Peyer's patch (tissue), 4 donors: Measurements from ENCODE around the gene PRRC2B. TPM values are rescaled to one million over a fixed set of nuclear protein-coding genes. Genes with fewer than 3 reads are reported as not detected.

ENCODE experiments used
- DNase-seq, 3 donors: peaks; one replicate each; pipeline ENCODE4 v3.0.0-alpha.2; 2017 to 2019
- H3K27ac ChIP-seq, 4 donors: fragments of 200-600 bp; sonication (generic); one replicate each; pipeline ENCODE4 v1.5.1; 2016 to 2019
- H3K27me3 ChIP-seq, 2 donors: fragments of 200-600 bp; sonication (generic); one replicate each; pipeline ENCODE4 v1.5.1; 2019
- H3K36me3 ChIP-seq, 3 donors: fragments of 200-600 bp; sonication (generic); one replicate each; pipeline ENCODE4 v1.5.1; 2016 to 2019
- H3K4me1 ChIP-seq, 4 donors: fragments of 200-600 bp; sonication (generic); one replicate each; pipeline ENCODE4 v1.5.1; 2016 to 2019
- H3K4me3 ChIP-seq, 4 donors: fragments of 200-600 bp; sonication (generic); 1 replicate in 3 of 4; 2 replicates in 1 of 4; pipeline ENCODE4 v1.5.1; 2016 to 2019; ENCODE audit warnings: mild to moderate bottlenecking in 1 of 4
- H3K9me3 ChIP-seq, 4 donors: fragments of 200-600 bp; sonication (generic); one replicate each; pipeline ENCODE4 v1.5.1; 2016 to 2019; ENCODE audit warnings: mild to moderate bottlenecking in 1 of 4
- POLR2A ChIP-seq, 2 donors: fragments of 450-650 bp; IDR thresholded peaks; one replicate each; pipeline ENCODE4 v1.5.1; 2017; ENCODE audit warnings: antibody characterized with exemption in 2 of 2, mild to moderate bottlenecking in 2 of 2, moderate library complexity in 2 of 2
- total RNA-seq, 4 donors: library from RNA; depleted of rRNA; stranded (reverse); fragments of >200 nt; gene quantifications; one replicate each; pipeline ENCODE4 v1.1.0, GENCODE V29; 2016
- TF ChIP-seq, protein P1 (sequence below), 6 experiments: fragments of 450-650 bp in 4 of 6; fragments of 200-600 bp in 2 of 6; sonication (generic) in 1 of 6; IDR thresholded peaks; one replicate each; pipeline ENCODE4 v1.5.1; 2017 to 2019; ENCODE audit warnings: antibody characterized with exemption in 6 of 6, mild to moderate bottlenecking in 3 of 6, moderate library complexity in 1 of 6

The PRRC2B gene
- total RNA-seq, 4 donors from 2014 or later = 109 to 174 (median 149) TPM

DNA sequence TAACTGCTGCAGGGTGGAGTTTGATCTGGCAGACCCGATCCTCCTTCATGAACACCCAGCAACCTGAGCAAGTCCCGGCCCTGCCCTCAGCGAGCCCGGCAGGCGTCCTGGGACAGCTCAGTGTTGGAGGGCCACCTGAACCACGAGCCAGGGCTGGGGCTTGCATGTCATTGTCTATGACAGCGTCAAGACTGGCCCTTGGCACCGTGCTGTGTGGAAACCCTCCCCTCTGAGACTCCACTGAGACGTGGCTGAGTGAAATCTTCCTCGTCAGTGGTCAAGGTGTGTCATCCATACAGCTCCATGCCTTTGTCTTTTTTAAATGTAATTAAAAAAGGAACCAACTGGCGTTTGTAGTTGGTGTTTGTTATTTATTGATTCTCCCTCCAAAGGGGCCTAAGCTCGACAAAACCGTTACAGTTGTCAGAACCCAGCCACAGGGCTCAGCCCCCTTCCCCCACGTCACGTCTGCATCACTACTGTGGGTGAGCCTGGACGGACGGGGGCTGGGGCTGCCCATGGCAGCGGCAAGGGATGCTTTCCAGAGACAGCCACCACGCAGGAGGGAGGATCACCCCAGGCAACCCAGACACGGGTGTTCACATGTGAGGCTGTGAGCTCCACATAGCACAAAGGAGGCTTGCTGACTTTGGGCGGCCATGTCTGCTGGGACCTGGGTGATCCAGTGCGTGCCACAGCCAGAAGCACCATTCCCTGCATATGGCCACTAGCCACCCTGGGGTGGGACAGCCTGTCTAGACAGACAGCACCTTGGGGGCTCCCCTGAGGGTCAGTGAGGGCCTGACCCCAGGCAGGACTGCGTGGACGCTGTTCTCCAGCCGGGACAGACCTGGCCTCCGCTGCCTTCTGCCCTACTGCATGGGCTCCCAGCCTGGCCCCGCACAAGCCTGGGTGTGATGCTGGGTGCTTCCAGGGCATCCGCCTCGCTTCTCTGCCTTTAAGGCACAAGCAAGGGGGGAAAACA is 129.9 kb downstream of the PRRC2B start:
- no peak overlapping the region for H3K4me3 ChIP-seq
- TF ChIP-seq, protein P1, sequence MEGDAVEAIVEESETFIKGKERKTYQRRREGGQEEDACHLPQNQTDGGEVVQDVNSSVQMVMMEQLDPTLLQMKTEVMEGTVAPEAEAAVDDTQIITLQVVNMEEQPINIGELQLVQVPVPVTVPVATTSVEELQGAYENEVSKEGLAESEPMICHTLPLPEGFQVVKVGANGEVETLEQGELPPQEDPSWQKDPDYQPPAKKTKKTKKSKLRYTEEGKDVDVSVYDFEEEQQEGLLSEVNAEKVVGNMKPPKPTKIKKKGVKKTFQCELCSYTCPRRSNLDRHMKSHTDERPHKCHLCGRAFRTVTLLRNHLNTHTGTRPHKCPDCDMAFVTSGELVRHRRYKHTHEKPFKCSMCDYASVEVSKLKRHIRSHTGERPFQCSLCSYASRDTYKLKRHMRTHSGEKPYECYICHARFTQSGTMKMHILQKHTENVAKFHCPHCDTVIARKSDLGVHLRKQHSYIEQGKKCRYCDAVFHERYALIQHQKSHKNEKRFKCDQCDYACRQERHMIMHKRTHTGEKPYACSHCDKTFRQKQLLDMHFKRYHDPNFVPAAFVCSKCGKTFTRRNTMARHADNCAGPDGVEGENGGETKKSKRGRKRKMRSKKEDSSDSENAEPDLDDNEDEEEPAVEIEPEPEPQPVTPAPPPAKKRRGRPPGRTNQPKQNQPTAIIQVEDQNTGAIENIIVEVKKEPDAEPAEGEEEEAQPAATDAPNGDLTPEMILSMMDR (IDR thresholded peaks at IDR 0.05) = no peak
- TF ChIP-seq POLR2A (IDR thresholded peaks at IDR 0.05) = no peak
- no peak overlapping the region for H3K27ac ChIP-seq
- no peaks in the 10 kb centered on the region for H3K27me3 ChIP-seq
- no peaks in the 10 kb centered on the region for H3K9me3 ChIP-seq
- peaks cover 0 to 100% (median 0%) of the 10 kb centered on the region in 3 donors for H3K36me3 ChIP-seq
- no peak for DNase-seq
- H3K4me1 ChIP-seq = no peaks in the 10 kb centered on the region

DNA sequence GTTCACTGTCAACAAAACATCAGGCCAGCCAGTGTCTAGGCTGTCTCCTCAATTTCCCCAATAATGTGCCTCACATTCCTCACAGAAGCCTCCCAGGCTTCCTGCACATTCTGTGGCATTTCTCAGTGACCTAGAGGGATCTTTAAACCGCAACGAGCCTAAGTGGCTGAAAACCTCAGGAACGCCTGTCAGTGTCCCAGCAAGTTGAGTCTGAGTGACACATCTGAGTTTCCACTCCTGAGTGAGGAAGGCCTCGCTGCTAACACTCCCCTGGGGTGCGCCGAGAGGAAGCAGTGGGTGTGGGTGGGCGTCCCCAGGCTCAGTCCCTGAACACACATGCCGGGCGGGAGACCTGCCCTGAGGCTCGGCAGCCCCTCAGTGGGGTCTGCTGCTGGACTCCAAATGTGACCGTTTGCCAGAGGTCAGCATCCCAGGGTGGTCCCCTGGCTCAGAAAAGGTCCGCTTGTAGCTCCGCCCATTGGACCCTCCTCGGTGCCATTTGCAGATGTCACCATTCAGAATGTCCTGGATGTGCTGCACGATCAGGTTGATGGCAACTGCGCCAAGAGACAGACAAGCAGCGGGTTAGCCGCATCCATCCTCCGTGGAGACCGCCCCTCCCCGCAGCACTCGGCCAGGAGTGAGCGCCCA is 130.9 kb downstream of the PRRC2B start:
- no peak for TF ChIP-seq POLR2A (IDR thresholded peaks at IDR 0.05)
- TF ChIP-seq, protein P1 (IDR thresholded peaks at IDR 0.05) = no peak
- Histone ChIP-seq H3K27me3 (no peaks in the 10 kb centered on the region), H3K4me1 (peaks cover 0 to under 1% (median 0%) of the 10 kb centered on the region in 4 donors), H3K27ac (no peak overlapping the region), H3K9me3 (no peaks in the 10 kb centered on the region), H3K4me3 (no peak overlapping the region), H3K36me3 (peaks cover 0 to 100% (median 0%) of the 10 kb centered on the region in 3 donors)
- no peak for DNase-seq

DNA sequence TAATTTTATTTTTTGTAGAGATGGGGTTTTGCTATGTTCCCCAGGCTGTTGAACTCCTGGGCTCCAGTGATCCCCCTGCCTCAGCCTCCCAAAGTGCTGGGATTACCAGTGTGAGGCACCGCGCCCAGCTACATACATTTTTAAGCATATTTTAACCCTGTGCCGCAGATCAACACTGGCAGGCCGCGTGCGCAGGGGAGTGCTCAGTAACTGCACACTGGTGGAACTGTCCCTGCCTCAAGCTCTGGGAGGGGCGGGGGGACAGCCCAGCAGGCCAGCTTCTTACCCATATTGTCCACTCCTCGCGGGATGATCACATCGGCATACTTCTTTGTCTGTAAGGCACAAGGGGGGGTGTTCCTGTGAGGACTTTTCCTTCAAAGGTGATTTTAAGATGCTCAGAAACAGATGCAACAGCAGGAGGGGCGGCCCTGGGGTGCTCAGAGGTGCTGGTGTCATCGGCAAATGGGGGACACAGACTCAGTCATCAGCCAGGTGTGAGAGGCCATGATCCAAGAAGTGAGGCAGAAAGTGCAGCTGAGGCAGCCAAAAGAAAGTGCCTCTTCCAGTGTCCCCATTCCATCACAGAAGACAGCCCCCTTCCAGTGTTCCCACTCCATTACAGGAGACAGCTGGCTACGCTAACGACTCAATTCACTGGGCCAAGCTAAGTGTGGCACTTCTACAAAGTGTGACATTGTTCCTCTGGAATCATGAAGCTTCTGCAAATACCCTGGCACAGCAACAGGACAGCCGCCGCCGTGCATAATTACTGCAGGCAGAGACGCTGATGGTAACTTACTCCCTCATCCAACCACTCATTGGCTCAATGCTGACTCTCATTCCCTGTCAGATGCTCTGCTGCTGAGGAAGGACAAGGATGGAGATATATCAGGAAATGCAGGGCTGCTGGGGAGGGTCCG is 132.0 kb downstream of the PRRC2B start:
- Histone ChIP-seq H3K27me3 (no peaks in the 10 kb centered on the region), H3K9me3 (no peaks in the 10 kb centered on the region), H3K4me3 (no peak overlapping the region), H3K36me3 (peaks cover 0 to 88% (median 0%) of the 10 kb centered on the region in 3 donors), H3K27ac (no peak overlapping the region), H3K4me1 (peaks cover 0 to 8% (median 7%) of the 10 kb centered on the region in 4 donors)
- no peak for TF ChIP-seq POLR2A (IDR thresholded peaks at IDR 0.05)
- TF ChIP-seq, protein P1 (IDR thresholded peaks at IDR 0.05) = no peak
- no peak for DNase-seq

DNA sequence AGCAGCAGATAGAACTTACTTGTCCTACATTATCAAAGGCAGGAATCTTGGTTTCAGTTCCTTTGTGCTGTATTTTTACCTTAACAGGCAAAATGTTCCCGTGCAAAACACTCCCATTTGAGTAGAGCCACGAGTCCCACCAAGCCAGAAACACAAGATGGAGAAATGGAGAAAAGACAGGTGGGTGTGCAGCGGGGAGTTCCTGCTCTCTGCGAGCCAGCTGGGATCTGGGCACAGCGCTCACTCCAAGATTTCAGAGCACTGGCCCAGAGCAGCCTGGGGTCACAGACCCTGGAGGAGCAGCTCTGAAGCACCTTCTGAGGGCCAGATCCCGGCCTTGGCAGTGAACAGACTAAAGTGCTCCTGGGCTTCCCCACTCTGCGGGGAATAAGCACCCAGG is 134.3 kb downstream of the PRRC2B start:
- Histone ChIP-seq H3K36me3 (peaks cover 0 to 66% (median 0%) of the 10 kb centered on the region in 3 donors), H3K4me3 (no peak overlapping the region), H3K9me3 (no peaks in the 10 kb centered on the region), H3K27ac (no peak overlapping the region), H3K4me1 (peaks cover 0 to 14% (median 8%) of the 10 kb centered on the region in 4 donors), H3K27me3 (no peaks in the 10 kb centered on the region)
- TF ChIP-seq, protein P1 (IDR thresholded peaks at IDR 0.05) = no peak
- no peak for DNase-seq

DNA sequence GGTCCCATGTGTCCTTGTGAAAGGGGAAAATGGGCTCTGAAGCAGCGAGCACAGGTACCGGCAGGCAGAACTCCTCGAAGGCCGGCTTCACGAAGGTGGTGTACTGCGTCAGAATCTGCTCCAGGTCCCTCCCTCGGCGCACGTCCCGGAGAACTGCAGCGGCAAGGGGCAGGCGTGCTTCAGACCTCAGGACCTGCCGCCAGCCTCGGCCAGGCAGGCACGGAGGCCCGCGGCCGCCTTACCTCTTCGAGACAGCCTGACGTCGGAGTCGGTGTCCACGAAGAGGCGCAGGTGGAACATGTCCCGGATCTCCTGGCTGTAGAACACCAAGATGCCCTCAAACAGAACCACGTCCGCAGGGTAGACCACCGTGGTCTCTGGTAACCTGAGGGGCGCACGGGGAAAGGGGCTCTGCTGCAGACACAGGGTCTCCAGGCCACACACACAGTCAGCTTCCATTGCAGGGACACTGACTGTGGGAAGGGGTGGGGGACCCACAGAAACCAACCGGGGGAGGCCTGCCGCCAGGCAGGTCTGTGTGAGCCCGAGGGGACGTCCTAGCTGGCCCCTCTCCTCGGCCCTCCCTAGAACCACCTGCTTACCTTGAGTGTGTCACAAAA is 135.1 kb downstream of the PRRC2B start:
- no peak for TF ChIP-seq POLR2A (IDR thresholded peaks at IDR 0.05)
- TF ChIP-seq, protein P1 (IDR thresholded peaks at IDR 0.05) = no peak
- no peak for DNase-seq
- Histone ChIP-seq H3K4me3 (no peak overlapping the region), H3K27me3 (no peaks in the 10 kb centered on the region), H3K9me3 (no peaks in the 10 kb centered on the region), H3K36me3 (peaks cover 0 to 58% (median 0%) of the 10 kb centered on the region in 3 donors), H3K4me1 (peaks cover 0 to 14% (median 8%) of the 10 kb centered on the region in 4 donors), H3K27ac (no peak overlapping the region)
